Colonic mucosa (tissue), 4 donors: ENCODE measurements around the gene ACOX3. TPM values are rescaled to one million over a fixed set of nuclear protein-coding genes. Genes with fewer than 3 reads are reported as not detected.

Source experiments
- DNase-seq: peaks from one replicate; pipeline ENCODE4 v3.0.0-alpha.2; 2020
- H3K27ac ChIP-seq: fragments of 200-600 bp; one replicate; pipeline ENCODE4 v1.8.0; 2021
- H3K27me3 ChIP-seq: fragments of 200-600 bp; one replicate; pipeline ENCODE4 v1.8.0; 2021
- H3K36me3 ChIP-seq: fragments of 200-600 bp; one replicate; pipeline ENCODE4 v1.8.0; 2021
- H3K4me1 ChIP-seq: fragments of 200-600 bp; one replicate; pipeline ENCODE4 v1.8.0; 2021; ENCODE audit warnings: mild to moderate bottlenecking
- H3K4me3 ChIP-seq: fragments of 200-600 bp; one replicate; pipeline ENCODE4 v1.8.0; 2021
- H3K9ac ChIP-seq, 2 donors: one replicate each; pipeline ENCODE4 v1.7.0; 2013; ENCODE audit warnings: control low read depth in 2 of 2, low read depth in 2 of 2, low read length in 2 of 2
- H3K9me3 ChIP-seq: fragments of 200-600 bp; one replicate; pipeline ENCODE4 v1.8.0; 2021
- intact Hi-C: fragments of 100-400 bp; cut with DNase I; formaldehyde crosslinking; loops from one replicate; pipeline ENCODE4 v1.14.1; 2022
- total RNA-seq, 2 donors: library from RNA; stranded (reverse); fragmentation: NEBNext Ultra II Directional in 1 of 2; extraction: Animal tissue kit (Norgen Biotek cat#: 25700) in 1 of 2; gene quantifications; one replicate each; pipeline ENCODE4 v1.2.1, GENCODE V29; 2021
- TF ChIP-seq, protein P1 (sequence below): fragments of 200-600 bp; IDR thresholded peaks from one replicate; pipeline ENCODE4 v1.8.0; 2022; ENCODE audit warnings: antibody characterized with exemption, mild to moderate bottlenecking
- donor health status: healthy.
- donor health status: DM: no; HTN: no; CAD: no.
- donor health status: DM: no; HTN: no; CAD: no.

Gene ACOX3
- total RNA-seq, 2 donors from 2014 or later, result 19.9 to 26.1 TPM

DNA sequence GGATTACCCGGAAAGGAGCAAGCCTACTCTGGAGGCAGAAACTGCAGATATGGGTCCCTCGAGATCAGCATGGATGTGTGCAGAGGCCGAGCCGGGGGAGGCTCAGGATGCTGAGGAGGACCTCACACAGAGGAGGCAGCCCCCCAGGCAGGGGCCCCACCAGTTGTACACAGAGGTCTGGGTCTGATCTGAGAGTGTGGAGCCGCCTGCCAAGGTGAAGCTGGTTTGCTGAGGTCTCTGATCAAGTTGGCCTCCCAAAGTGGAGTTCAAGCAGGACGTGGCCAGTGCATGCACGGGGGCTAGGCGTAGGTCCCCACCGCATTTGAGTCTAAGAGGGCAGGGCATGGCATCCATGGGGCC is 35.0 kb downstream of the ACOX3 start:
- Histone ChIP-seq H3K9ac (no peak overlapping the region), H3K9me3 (no peaks in the 10 kb centered on the region), H3K27ac (no peak overlapping the region), H3K4me3 (no peak overlapping the region), H3K36me3 (no peaks in the 10 kb centered on the region), H3K27me3 (no peaks in the 10 kb centered on the region), H3K4me1 (no peaks in the 10 kb centered on the region)
- no peak for DNase-seq
- intact Hi-C loops, result no loop called here
- TF ChIP-seq, protein P1, sequence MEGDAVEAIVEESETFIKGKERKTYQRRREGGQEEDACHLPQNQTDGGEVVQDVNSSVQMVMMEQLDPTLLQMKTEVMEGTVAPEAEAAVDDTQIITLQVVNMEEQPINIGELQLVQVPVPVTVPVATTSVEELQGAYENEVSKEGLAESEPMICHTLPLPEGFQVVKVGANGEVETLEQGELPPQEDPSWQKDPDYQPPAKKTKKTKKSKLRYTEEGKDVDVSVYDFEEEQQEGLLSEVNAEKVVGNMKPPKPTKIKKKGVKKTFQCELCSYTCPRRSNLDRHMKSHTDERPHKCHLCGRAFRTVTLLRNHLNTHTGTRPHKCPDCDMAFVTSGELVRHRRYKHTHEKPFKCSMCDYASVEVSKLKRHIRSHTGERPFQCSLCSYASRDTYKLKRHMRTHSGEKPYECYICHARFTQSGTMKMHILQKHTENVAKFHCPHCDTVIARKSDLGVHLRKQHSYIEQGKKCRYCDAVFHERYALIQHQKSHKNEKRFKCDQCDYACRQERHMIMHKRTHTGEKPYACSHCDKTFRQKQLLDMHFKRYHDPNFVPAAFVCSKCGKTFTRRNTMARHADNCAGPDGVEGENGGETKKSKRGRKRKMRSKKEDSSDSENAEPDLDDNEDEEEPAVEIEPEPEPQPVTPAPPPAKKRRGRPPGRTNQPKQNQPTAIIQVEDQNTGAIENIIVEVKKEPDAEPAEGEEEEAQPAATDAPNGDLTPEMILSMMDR, result no peak

DNA sequence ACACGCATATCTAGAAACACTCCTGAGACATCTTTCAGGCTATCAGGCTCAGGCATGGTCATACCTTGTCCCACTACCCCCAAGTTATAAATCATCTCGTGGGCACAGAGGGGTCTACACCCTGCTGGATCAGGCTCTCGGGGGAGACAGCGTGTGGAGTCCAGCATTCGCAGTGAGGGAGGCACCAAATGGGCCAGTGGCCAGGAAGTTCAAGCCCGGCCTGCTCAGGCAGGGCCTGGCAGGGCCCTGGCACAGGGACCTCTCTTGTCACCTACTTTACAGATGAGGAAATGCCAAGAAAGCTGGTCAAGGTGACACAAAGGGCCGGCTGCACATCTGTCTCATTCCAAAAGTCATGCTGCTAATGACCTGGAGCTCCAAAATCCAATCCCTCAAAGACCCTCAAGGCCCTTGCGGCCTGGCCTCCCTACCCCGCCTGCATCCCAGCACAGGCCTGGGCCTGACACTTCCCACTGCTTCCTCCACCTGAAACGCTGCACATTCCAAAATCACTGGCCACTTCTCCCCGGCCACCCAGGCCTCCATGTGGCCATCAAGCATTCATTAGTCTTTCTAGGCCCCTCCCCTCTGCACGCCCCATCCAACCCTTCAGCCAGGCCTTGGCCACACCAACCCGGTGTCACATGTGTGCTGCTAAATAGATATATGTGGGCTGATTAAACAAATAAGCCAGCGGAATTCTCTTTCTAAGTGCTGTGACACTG is 35.6 kb downstream of the ACOX3 start:
- H3K27ac ChIP-seq, result no peak overlapping the region
- no peaks in the 10 kb centered on the region for H3K4me1 ChIP-seq
- H3K4me3 ChIP-seq, result no peak overlapping the region
- no peaks in the 10 kb centered on the region for H3K9me3 ChIP-seq
- intact Hi-C loops, result loop anchor here (5.0 kb wide), 3 partner anchors 138 to 223 kb away; partner anchors contain the start of gene HTRA3
- H3K36me3 ChIP-seq, result no peaks in the 10 kb centered on the region
- DNase-seq, result no peak
- no peak overlapping the region for H3K9ac ChIP-seq
- TF ChIP-seq, protein P1, result no peak
- no peaks in the 10 kb centered on the region for H3K27me3 ChIP-seq

DNA sequence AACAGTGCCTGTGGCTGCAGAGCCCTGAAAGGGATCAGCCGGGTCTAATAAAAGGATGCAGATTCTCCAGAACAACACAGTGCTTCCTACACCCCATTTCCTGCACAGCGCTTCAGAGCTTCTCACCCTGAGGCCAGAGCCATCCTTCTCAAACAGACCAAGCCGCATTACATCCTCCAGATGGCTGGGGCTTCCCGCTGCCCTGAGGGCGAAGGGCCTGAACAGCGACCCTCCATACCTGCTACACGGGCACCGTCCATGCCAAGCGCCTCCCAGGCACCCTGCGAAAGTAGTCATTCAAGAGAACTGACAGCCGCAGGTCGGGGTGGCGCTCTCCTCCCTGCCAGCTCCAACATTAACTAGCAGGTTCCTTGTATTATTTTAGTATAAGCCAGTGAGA is 36.5 kb downstream of the ACOX3 start:
- intact Hi-C loops, result loop anchor here (5.0 kb wide), 3 partner anchors 137 to 222 kb away; partner anchors contain the start of gene HTRA3
- no peaks in the 10 kb centered on the region for H3K36me3 ChIP-seq
- no peak overlapping the region for H3K9ac ChIP-seq
- no peaks in the 10 kb centered on the region for H3K9me3 ChIP-seq
- H3K4me3 ChIP-seq, result no peak overlapping the region
- no peak for DNase-seq
- no peak overlapping the region for H3K27ac ChIP-seq
- no peaks in the 10 kb centered on the region for H3K27me3 ChIP-seq
- TF ChIP-seq, protein P1, result no peak
- no peaks in the 10 kb centered on the region for H3K4me1 ChIP-seq

DNA sequence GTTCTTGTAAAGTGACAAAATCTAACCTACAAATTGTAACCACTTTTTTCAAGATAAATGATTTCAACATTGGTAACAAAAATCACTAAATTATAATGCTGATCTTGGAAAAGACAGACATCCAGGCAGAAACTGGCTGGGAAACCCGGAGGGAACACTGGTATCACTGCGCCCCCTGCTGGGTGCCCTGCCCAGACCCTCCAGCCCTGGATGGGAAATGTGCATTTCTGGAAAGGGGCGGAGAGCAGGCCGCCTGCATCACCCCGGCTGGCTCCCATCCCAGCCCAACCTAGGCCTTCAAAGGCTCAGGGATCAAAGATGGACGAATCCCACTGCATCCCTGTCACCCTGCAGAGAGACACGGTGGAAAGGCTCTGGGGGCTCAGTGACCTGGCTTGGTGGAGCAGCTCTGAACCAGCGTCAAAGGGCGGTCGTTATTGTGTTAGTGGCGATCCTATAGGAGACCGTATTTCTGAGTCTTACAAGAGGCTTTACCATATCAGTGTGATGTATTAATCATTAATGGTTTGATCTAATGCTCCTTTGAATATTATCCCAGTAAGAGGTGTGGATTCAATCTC is 37.3 kb downstream of the ACOX3 start:
- Histone ChIP-seq H3K27me3 (no peaks in the 10 kb centered on the region), H3K9me3 (no peaks in the 10 kb centered on the region), H3K36me3 (no peaks in the 10 kb centered on the region), H3K9ac (no peak overlapping the region), H3K4me1 (no peaks in the 10 kb centered on the region), H3K4me3 (no peak overlapping the region), H3K27ac (no peak overlapping the region)
- TF ChIP-seq, protein P1, result peak; percentile 83
- DNase-seq, result peak; percentile 77
- intact Hi-C loops, result loop anchor here (5.0 kb wide), 3 partner anchors 136 to 221 kb away; partner anchors contain the start of gene HTRA3

DNA sequence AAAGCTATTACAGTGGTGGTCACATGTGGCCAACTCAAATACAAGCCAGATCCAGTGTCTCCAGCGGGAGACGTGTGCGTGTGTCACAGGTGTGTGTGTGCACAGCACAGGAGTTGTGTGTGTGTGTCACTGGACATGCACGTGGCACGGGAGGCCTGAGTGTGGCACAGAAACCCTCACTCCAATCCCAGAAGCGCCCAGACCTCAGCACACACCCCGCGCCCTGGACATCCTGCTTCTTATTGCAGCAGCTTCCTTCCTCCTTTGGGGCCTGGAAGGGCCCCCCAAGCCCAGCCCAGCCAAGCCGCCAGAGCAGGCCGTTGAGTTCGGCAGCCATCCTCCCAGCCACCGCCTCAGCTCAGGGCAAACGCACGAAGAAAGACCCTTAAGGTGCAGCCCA is 37.9 kb downstream of the ACOX3 start:
- TF ChIP-seq, protein P1, result no peak
- no peak for DNase-seq
- Histone ChIP-seq H3K27ac (no peak overlapping the region), H3K4me3 (no peak overlapping the region), H3K9ac (no peak overlapping the region), H3K36me3 (no peaks in the 10 kb centered on the region), H3K9me3 (no peaks in the 10 kb centered on the region), H3K4me1 (no peaks in the 10 kb centered on the region), H3K27me3 (no peaks in the 10 kb centered on the region)
- intact Hi-C loops, result loop anchor here (5.0 kb wide), 3 partner anchors 135 to 220 kb away; partner anchors contain the start of gene HTRA3
